Neural cell (in vitro differentiated cells): ENCODE measurements around the gene PTPRN2.

ENCODE experiments used
- EZH2 ChIP-seq: fragments of 200-600, 300-800 bp; shearing (Covaris generic), sonication (generic); IDR thresholded peaks from 2 replicates; pipeline ENCODE4 v1.6.1; 2014; ENCODE audit warnings: antibody characterized with exemption, low read length, borderline replicate concordance, mild to moderate bottlenecking; ENCODE audit not compliant: insufficient read depth, poor library complexity, severe bottlenecking
- POLR2AphosphoS5 ChIP-seq: IDR thresholded peaks from 2 replicates; pipeline ENCODE4 v1.6.1; 2012
- REST ChIP-seq: IDR thresholded peaks from 2 replicates; pipeline ENCODE4 v1.6.1; 2012; ENCODE audit warnings: borderline replicate concordance
- TF ChIP-seq, protein P1 (sequence below): fragments of 450-650 bp; IDR thresholded peaks from 2 replicates; pipeline ENCODE4 v1.5.1; 2014; ENCODE audit warnings: antibody characterized with exemption, mild to moderate bottlenecking, moderate library complexity; ENCODE audit not compliant: poor library complexity, severe bottlenecking

GRCh38 chr7:158190756-158191155 is 396.9 kb downstream of the PTPRN2 start:
- TF ChIP-seq, protein P1, sequence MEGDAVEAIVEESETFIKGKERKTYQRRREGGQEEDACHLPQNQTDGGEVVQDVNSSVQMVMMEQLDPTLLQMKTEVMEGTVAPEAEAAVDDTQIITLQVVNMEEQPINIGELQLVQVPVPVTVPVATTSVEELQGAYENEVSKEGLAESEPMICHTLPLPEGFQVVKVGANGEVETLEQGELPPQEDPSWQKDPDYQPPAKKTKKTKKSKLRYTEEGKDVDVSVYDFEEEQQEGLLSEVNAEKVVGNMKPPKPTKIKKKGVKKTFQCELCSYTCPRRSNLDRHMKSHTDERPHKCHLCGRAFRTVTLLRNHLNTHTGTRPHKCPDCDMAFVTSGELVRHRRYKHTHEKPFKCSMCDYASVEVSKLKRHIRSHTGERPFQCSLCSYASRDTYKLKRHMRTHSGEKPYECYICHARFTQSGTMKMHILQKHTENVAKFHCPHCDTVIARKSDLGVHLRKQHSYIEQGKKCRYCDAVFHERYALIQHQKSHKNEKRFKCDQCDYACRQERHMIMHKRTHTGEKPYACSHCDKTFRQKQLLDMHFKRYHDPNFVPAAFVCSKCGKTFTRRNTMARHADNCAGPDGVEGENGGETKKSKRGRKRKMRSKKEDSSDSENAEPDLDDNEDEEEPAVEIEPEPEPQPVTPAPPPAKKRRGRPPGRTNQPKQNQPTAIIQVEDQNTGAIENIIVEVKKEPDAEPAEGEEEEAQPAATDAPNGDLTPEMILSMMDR, result no peak
- TF ChIP-seq POLR2AphosphoS5 (no peak), REST (no peak), EZH2 (no peak)
